PFSK-1 (cell line): Measurements from ENCODE around the gene MEX3A.

Experiments
- FOXP2 ChIP-seq: optimal IDR thresholded peaks from 2 replicates; pipeline ENCODE3; 2011; ENCODE audit warnings: borderline replicate concordance, control low read depth, inconsistent platforms; ENCODE audit not compliant: insufficient read depth; ENCODE audit errors: extremely low read length, extremely low read depth
- POLR2AphosphoS5 ChIP-seq: IDR thresholded peaks from 2 replicates; pipeline ENCODE4 v1.6.1; 2012; ENCODE audit warnings: low read depth, mild to moderate bottlenecking, control low read depth, low read length, moderate library complexity
- SIN3A ChIP-seq: IDR thresholded peaks from 2 replicates; pipeline ENCODE4 v1.6.1; 2012; ENCODE audit warnings: mild to moderate bottlenecking, low read length, moderate library complexity, borderline replicate concordance; ENCODE audit not compliant: insufficient read depth
- TAF1 ChIP-seq: IDR thresholded peaks from 2 replicates; pipeline ENCODE4 v1.6.1; 2012; ENCODE audit warnings: low read length, control low read depth, borderline replicate concordance; ENCODE audit not compliant: insufficient read depth
- TF ChIP-seq, protein P1 (sequence below), 2 experiments: IDR thresholded peaks; 2 replicates each; pipeline versions ENCODE4 v1.6.1 to v1.8.0; 2011 to 2012; ENCODE audit warnings: low read depth in 2 of 2, low read length in 2 of 2, control low read depth in 1 of 2, inconsistent platforms in 1 of 2, mild to moderate bottlenecking in 1 of 2, moderate library complexity in 1 of 2; ENCODE audit not compliant: insufficient read depth in 1 of 2

Gene MEX3A

DNA sequence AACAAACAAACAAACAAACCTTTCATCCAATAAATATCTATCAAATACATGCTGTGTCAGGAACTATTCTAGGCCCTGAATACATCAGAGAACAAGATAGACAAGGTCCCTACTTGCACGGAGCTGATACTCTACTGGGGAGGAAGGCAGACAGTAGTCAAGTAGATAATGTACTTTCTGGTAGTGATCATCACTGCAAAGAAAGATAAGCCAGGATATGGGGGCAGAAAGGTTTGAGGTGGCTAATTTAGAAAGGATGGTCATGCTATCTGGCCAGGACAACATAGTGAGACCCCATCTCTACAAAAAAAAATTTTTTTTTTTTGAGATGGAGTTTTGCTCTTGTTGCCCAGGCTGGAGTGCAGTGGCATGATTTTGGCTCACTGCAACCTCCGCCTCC lies 9.3 kb upstream of the MEX3A start:
- TF ChIP-seq POLR2AphosphoS5 (no peak), SIN3A (no peak), TAF1 (no peak), FOXP2 (no peak)
- TF ChIP-seq, protein P1, sequence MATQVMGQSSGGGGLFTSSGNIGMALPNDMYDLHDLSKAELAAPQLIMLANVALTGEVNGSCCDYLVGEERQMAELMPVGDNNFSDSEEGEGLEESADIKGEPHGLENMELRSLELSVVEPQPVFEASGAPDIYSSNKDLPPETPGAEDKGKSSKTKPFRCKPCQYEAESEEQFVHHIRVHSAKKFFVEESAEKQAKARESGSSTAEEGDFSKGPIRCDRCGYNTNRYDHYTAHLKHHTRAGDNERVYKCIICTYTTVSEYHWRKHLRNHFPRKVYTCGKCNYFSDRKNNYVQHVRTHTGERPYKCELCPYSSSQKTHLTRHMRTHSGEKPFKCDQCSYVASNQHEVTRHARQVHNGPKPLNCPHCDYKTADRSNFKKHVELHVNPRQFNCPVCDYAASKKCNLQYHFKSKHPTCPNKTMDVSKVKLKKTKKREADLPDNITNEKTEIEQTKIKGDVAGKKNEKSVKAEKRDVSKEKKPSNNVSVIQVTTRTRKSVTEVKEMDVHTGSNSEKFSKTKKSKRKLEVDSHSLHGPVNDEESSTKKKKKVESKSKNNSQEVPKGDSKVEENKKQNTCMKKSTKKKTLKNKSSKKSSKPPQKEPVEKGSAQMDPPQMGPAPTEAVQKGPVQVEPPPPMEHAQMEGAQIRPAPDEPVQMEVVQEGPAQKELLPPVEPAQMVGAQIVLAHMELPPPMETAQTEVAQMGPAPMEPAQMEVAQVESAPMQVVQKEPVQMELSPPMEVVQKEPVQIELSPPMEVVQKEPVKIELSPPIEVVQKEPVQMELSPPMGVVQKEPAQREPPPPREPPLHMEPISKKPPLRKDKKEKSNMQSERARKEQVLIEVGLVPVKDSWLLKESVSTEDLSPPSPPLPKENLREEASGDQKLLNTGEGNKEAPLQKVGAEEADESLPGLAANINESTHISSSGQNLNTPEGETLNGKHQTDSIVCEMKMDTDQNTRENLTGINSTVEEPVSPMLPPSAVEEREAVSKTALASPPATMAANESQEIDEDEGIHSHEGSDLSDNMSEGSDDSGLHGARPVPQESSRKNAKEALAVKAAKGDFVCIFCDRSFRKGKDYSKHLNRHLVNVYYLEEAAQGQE (IDR thresholded peaks at IDR 0.05; ENCODE audit: insufficient read depth in 1 of 2, low read depth in 2 of 2, low read length in 2 of 2), result no peak

DNA sequence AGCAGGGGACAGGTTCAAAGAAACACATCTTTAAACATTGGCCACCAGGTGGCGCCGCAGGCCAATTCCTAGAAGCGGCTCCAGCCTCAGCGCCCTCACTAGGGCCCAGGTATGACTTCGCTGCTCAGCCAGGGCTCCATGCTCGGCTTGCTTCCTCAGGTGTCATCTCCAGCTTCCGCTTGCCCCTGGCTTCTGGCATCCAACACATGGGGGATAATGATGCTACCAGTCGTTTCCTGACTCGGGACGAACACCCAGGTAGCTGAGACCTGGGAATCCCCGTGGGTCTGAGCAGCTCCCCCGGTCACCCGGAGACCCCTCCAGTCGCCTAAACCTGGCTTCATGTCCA lies 8.5 kb upstream of the MEX3A start:
- TF ChIP-seq, protein P1 (IDR thresholded peaks at IDR 0.05; ENCODE audit: insufficient read depth in 1 of 2, low read depth in 2 of 2, low read length in 2 of 2), result no peak
- TF ChIP-seq SIN3A (no peak), FOXP2 (no peak), POLR2AphosphoS5 (no peak)

DNA sequence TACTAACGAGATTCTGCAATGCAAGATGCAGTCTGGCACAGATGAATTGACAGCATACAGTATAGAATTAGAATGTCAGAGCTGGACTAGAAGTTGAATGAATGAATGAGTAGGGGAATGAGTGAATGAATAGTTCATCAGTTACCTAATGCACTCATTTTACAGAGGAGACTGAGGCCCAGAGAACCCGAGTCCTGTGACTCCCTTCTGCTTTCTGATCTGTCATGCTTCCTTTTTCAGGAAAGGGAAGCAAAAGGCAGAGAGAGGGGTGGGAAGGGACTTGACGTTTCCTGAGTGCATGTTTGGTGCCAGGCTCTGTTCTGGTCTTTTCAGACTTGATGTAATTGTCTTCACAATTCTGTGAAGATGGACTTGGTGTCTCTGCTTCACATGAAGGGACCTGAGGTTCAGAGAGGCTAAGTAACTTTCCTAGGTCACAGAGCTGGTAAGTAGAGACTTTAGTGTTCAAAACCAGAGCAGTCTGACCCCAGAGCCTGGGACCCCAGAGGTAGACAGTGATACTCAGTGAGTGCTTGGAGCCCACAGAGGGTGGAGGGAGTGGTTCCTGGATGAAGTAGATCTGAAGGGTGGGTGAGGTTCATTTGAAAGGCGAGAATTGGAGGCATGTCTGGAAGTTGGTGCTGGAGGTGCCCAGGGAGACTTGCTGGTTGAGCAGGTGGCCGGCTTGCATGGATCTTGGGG lies 8.0 kb upstream of the MEX3A start:
- TF ChIP-seq TAF1 (no peak), POLR2AphosphoS5 (no peak)

DNA sequence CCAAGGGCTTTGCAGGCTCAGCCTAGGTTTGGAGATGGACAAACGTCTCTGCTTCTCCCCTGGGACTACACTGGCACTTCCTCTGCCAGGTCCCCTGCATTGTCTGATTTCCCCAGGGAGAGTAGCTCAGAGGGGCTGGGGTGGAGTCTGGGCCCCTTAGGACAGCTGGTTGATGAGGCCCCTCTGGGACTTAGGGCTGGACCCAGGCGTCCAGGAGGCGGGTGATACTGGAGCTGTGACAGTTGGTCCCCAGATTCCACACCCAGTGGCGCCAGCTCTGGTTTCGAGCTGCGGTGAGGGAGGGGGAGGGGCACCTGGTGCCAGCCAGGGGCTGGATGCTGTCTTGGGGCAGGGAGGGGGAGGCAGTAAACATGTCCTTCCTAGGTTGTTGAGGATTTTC lies 7.4 kb upstream of the MEX3A start:
- TF ChIP-seq FOXP2, result no peak
- TF ChIP-seq TAF1, result no peak
- no peak for TF ChIP-seq POLR2AphosphoS5
- TF ChIP-seq, protein P1 (IDR thresholded peaks at IDR 0.05; ENCODE audit: insufficient read depth in 1 of 2, low read depth in 2 of 2, low read length in 2 of 2), result no peak
- no peak for TF ChIP-seq SIN3A

DNA sequence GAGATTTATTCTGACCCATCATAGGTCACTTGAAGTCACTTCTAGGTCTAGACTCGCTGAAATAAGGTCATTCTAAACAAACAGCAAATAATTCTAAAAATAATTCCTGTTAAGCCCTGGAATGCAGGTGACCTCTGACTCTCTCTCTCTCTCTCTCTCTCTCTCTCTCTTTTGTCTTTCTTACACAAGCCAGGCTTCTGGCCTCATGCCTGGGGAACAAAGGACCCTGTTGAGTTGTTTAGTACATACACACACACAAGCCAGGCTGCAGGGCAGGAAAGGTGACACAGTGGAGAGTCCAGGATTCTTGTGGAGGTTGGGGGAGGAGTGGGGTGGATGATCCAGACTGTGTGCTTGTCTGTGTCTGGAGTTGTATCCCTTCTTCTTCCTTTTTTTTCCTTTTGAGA lies 4.0 kb upstream of the MEX3A start:
- TF ChIP-seq POLR2AphosphoS5, result no peak
- no peak for TF ChIP-seq SIN3A
- TF ChIP-seq, protein P1 (IDR thresholded peaks at IDR 0.05; ENCODE audit: insufficient read depth in 1 of 2, low read depth in 2 of 2, low read length in 2 of 2), result no peak
- TF ChIP-seq FOXP2, result no peak
- no peak for TF ChIP-seq TAF1
